ENCODE results near the gene ZIC2.

GRCh38 chr13:99967498-99967868 is 14.1 kb upstream of the ZIC2 start:
- TF ChIP-seq CTCF (IDR thresholded peaks at IDR 0.05; ENCODE audit: poor library complexity, severe bottlenecking) (no peak), POLR2AphosphoS5 (IDR thresholded peaks at IDR 0.05) (peak; percentile 61), EZH2 (IDR thresholded peaks at IDR 0.05; ENCODE audit: borderline replicate concordance, insufficient read depth, low read length, poor library complexity, severe bottlenecking) (no peak), SMC3 (conservative IDR thresholded peaks at IDR 0.05; ENCODE audit: poor library complexity) (no peak), REST (IDR thresholded peaks at IDR 0.05; ENCODE audit: borderline replicate concordance) (no peak)
